ENCODE data around the gene ACTA1.
"Not testable (repeated sequence)": the region's sequence is repeated elsewhere in the genome, so short reads cannot be mapped to it uniquely, and the experiment has no call there.

The ACTA1 gene

DNA sequence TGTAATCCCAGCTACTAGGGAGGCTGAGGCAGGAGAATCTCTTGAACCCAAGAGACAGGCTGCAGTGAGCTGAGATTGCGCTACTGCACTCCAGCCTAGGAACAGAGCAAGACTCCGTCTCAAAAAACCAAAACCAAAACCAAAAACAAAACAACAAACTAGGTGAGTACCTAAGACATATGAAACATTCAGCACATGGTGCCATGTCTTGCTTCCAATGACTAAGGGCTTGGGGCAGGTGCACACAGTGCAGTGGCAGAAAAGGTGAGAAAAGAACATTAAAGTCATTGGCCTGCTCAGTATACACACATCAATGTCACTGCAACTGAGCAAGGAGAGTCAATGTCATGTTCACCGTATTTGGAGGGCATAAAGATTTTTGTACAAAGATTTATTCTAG is 4.1 kb upstream of the ACTA1 start:
- DNase-seq: no peak

DNA sequence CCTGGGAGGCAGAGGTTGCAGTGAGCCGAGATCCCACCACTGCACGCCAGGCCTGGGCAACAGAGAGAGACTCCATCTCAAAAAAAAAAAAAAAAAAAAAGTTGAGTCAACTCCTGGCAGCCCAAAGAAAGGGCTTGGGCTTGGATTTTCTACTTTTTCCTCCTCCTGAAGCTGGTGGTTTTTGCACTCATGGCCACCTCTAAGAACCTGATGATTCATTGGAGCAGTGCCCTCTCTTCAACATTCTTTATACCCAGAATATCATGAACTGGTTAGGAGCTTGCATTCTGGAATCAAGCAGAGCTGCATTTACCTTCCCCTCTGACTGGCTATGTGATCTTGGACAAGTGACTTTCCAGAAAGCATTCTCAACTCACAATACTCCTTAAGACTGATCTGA is 3.5 kb upstream of the ACTA1 start:
- DNase-seq: no peak

DNA sequence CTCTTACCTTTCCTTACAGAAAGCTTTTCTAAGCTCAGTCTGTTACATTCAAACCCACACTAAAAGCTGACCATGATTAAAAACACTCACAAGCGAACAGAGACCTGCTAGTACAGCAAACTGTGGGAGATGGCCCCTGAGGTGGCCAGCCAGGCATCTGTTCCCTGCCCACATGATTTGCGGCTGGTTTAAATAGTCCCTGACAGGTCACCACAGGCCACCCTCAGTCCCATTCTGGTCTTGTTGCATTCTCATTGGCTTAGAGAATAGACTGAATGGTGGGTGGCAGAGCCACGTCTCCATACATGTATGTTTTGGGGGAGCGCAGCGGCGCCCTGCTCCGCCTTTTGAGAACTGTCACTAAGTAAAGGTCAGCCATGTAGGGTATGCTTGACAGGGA is 2.3 kb upstream of the ACTA1 start:
- DNase-seq: no peak

DNA sequence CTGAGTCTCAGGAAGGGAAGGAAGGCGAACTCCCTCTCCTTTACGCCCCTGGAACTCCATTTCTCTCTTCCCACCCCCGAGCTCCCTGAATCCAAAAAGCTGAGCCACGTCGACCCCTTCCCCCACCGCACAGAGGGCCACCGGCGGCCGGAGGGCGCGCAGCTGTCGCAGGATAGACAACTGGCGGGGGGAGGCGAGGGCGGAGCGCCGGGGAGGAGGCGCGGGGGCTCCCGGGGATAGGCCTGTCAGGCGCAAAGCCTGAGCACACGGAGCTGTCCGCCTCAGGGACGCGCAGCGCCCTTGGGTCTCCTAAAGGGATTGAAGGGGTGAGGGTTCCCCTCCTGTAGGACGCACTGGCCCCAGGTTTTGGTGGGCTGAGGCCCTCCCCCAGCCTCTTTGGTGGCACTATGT is 752 bp upstream of the ACTA1 start:
- DNase-seq: no peak

DNA sequence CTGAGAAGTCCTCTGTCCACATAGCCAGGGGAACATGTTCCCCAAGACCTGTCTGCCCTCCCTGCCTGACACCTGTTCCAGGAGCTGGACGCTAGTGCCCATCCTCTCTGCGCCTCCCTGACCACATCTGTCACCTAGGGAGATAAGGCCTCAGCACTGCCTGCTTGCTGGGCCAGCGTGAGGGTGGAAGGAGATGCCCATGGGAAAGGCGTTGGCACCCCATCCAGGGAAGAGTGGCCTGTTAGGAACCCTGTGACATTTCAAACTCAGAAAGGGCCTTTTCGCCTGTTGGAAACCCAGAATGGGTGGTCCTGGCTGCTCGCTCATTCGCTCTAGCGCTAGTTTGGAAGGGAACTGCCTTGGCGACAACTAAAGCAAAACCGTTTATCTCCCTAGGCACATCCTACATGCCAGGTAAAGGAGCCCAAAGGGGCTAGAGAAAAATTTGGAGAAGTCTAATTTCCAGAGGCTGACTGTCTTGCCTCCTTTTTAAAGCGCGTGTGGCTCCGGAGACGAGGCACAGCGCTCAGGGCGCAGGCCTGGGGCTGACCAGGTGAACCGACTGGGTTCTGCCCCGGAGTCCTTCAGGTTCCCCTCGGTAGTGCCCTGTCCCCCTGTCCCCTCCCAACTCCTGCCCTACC is 410 bp downstream of the ACTA1 start:
- DNase-seq: no peak

DNA sequence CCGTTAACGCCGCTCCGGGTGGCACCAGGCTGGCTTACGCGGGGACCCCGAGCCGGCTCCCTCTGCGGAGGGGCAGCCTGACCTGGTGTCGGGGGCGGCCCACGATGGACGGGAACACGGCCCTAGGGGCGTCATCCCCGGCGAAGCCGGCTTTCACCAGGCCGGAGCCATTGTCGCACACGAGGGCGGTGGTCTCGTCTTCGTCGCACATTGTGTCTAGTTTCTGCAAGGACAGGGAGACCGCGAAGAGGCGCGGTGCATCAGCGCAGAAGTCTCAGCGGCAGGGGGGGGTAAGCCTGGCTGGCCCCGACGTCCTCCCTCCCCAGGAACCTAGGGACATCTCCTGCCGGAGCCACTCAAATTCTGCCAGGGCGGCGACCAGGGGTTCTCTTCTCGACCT is 989 bp downstream of the ACTA1 start:
- no peak for DNase-seq

DNA sequence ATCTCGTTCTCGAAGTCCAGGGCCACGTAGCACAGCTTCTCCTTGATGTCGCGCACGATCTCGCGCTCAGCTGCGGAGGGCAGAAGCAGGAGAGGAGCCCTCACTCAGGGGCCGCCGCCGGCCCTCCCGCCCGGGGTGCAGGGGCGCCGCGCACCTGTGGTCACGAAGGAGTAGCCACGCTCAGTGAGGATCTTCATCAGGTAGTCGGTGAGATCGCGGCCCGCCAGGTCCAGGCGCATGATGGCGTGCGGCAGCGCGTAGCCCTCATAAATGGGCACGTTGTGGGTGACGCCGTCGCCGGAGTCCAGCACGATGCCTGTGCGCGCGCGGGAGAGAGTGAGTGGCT is 1.8 kb downstream of the ACTA1 start:
- DNase-seq: no peak

DNA sequence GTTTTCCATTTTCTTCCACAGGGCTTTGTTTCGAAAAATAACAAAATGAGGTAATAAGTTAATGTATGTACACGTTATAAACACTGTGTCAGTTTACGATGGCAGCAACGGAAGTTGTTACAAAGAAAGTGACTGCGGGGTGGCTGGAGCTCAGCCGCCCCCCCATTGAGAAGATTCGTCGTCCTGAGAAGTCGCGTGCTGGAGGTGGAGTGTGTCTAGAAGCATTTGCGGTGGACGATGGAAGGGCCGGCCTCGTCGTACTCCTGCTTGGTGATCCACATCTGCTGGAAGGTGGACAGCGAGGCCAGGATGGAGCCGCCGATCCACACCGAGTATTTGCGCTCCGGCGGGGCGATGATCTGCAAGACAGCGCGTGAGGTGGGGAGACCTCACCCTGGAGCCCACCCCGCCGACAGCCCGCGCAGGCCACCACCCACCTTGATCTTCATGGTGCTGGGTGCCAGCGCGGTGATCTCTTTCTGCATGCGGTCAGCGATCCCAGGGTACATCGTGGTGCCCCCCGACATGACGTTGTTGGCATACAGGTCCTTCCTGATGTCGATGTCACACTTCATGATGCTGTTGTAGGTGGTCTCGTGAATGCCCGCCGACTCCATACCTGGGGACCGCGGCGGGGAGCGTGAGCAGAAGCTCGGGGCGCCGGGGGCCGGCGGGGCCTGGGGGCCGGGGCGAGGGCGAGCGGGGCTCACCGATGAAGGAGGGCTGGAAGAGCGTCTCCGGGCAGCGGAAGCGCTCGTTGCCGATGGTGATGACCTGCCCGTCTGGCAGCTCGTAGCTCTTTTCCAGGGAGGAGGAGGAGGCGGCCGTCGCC is 2.4 kb downstream of the ACTA1 start:
- DNase-seq: no peak

DNA sequence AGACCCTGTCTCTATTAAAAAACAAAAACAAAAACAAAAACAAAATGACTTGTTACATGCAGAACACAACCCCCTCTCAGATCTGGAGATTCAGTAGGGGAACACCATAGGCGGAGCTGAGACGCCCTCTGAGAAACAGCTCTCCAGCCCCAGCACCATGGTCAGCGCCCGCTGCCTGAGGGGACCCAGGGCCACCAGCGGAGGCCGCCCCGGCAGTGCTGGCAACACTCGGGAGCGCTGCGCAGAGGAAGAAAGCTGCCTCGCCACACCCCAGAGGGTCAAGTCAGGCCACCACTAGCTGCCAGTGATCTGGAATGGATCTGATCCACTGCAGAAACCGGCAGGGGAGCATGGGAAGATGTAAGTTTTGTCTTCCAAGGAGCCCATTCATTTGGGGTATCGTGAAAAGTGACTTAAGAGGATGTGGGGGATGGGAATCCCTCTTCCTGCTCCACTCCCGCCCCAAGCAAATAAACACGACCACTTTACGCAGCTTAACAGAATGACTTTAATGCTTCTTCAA is 3.1 kb downstream of the ACTA1 start:
- DNase-seq: no peak

DNA sequence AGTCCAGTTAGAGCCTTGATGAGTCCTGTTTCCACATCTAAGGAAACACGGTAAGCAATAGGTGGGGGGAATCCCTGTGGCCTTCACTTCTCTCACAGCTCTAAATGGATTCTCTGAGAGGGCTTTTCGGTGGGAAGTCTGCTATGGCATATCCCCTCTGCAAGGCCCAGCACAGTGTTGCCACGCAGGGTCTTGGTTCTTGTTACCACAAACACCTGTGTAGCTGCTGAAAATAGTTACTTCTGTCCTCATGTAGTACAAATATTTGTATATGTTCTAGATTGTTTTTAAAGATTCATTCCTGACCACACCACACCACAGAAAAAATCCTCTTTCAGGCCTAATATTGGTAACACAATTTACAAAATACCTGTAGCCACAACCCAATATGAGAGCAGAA is 5.6 kb downstream of the ACTA1 start:
- DNase-seq: no peak

DNA sequence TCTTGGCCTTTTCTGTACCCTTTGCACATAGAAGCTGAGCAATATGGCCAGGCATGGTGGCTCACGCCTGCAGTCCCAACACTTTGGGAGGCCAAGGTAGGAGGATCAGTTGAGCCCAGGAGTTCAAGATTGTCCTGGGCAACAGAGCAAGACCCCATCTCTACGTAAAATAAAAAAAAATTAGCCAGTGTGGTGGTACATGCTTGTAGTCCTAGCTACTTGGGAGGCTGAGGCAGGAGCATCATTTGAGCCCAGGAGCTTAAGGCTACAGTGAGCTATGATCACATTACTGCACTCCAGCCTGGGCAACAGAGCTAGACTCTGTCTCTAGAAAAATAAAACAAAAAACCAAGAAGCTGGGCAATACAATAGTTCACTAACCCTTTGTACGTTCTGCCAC is 6.3 kb downstream of the ACTA1 start:
- DNase-seq: no peak

DNA sequence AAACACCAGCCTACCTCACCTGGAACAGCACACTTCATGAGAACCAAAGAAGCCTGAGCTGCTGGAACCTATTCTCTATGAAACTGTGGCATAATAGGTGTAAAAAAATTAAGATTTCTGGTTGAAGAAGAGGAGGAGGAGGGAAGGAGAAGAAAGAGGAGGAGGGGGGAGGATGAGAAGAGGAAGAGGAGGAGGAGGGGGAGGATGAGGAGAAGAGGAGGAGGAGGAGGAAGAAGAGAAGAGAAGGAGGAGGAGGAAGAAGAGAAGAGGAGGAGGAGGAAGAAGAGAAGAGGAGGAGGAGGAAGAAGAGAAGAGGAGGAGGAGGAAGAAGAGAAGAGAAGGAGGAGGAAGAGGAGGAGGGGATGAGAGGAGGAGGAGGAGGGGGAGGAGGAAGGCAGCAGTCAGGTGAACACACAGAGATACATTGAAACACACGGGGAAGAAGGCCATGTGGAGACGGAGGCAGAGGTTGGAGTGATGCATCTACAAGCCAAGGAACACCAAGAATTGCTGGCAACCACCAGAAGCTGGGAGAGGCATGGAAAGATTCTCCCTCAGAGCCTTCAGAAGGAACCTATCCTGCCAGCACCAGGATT is 8.2 kb downstream of the ACTA1 start:
- DNase-seq: no peak

DNA sequence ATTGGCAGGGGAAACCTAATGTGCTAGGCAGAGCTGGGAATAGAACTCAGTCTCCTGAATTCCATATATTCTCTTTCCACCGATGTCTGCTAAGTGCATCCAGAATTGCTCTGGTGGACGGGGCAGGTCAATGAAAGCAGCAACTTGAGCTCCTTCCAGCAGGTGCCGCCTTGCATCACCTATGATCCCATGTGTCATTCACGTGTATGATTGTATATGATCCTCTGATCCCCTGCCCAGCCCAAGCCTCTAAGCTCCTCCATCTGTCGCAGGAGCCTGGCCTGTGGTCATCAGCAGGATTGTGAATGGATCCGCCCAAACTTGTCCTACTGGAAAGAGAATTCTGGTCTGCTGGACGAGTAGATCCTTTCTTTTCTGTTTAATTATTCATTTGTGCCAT is 13.1 kb downstream of the ACTA1 start:
- peak; percentile 49 for DNase-seq

DNA sequence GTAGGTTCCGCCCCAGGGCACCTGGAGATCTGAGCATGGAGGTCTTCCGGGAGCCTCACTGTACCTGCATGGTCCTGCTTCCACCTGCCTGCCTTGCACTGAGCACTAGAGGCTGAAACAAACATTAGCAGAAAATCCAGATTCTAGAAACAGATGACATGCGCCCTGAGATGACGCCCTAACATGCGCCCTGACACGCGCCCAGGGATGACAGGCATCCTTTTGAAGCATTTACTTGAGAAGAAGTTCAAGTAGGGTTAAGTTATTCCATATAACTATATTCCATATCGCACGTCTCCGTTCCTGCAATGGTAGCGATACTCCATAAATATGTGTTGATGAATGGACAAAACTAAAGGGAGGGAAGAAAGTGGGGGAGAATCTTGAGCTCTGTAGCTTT is 13.7 kb downstream of the ACTA1 start:
- DNase-seq: no peak

DNA sequence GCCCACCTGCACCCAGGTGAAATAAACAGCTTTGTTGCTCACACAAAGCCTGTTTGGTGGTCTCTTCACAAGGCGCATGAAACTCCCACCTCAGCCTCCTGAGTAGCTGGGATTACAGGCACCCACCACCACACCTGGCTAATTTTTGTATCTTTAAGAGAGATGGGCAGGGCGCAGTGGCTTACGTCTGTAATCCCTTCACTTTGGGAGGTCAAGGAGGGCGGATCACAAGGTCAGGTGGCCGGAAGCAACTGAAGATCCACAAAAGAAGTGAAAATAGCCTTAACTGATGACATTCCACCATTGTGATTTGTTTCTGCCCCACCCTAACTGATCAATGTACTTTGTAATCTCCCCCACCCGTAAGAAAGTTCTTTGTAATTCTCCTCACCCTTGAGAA is 15.3 kb downstream of the ACTA1 start:
- DNase-seq: not testable (repeated sequence)

DNA sequence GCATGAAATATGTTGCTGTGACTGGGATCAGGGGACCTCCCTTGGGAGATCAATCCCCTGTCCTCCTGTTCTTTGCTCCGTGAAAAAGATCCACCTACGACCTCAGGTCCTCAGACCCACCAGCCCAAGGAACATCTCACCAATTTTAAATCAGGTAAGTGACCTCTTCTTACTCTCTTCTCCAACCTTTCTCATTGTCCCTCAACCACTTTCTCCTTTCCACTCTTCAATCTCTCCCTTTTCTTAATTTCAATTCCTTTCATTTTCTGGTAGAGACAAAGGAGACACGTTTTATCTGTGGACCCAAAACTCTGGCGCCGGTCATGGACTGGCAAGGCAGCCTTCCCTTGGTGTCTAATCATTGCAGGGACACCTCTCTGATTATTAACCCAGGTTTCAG is 21.1 kb downstream of the ACTA1 start:
- not testable (repeated sequence) for DNase-seq

DNA sequence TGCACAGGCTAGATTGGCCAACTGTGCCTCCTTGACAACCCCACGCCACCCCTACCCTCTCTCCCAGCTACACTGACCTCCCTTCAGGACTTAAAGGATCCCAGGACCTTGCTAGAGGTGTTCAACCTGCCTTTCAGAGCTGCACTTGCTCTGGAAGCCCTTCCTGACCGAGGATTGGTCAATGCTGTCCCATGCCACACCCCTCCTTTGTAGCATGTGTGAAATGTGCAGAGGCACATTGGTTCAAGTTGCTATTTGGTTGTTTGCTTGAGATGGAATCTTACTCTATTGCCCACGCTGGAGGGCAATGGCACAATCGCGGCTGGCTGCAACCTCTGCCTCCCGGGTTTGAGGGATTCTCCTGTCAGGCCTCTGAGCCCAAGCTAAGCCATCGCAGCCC is 21.8 kb downstream of the ACTA1 start:
- DNase-seq: no peak

DNA sequence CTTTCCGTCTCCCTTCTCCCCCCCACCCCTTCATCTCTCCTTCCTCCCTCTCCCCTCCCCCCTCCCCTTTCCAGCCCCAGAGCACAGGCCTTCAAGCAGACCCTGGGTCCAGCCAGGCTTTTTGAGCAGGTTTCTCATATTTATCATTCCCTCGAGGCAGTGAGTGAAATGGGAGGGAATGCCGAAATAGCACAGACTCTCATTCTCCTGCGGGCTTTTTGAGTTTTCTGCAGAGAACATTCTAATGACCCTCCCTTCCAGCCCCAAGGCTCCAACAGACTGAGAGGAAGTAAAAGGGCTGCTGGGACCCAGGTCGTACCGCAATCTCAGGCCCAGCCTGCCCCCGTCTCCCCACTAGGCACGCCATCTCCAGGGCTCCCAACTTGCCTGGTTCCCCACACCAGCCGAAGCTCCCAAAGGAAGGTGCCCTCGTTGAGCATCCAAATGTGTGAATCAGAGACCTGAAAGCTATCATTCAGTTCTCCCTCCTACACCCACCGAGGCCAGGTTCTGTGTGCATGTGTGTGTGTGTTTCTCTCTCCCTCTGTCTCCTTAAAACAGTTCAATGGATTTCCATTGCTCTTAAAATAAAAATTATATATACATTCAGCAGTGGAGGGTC is 22.3 kb downstream of the ACTA1 start:
- no peak for DNase-seq

DNA sequence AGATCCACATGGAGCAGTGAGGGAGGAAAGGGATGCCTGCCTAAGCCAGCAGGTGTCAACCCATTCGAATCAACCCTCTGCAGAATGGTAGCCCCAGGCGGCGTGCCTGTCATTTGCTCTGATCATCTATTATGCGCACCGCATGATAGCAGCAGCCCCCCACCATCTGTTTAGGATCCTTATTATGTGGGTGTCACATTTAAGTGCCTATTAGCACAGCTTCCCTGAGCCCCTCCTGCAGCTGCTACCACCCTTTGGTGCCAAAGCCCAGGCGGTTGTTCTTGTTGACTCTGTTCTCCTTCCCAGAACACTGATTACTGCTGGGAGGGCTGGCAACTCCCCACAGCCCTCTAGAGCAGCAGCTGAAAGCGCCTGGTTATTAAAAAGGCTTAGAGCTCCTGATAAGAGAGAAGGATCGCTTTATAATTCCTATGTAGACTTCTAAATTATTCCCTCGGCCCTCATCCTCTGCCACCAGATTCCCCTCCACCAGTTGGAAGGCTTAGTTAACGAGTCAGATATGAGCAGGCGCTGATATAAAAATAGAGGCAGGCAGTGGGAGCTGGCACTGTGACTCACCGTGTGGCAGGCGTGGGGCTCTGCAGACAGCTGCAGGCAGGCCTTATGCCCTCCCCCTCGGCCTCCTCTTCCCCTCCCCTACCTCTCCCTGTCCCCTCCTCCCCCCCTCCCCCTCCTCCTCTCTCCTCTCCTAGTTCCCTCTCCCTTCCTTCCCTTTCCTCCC is 23.0 kb downstream of the ACTA1 start:
- DNase-seq: peak; percentile 42

DNA sequence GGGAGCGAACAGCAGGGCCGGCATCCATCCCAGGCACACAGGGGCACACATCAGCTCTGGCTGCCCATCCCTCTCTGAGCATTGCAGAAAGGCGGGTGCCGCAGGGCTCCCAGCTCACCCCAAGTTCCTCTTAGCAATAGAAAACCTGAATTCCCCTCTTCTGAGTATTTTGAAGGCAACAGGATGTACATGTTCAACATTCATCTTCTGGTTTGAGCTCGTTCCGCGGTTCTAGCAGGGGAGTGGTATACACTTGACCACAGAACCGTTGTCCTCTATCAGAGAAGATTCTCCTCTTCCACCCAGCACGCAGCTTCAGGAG is 23.6 kb downstream of the ACTA1 start:
- no peak for DNase-seq

DNA sequence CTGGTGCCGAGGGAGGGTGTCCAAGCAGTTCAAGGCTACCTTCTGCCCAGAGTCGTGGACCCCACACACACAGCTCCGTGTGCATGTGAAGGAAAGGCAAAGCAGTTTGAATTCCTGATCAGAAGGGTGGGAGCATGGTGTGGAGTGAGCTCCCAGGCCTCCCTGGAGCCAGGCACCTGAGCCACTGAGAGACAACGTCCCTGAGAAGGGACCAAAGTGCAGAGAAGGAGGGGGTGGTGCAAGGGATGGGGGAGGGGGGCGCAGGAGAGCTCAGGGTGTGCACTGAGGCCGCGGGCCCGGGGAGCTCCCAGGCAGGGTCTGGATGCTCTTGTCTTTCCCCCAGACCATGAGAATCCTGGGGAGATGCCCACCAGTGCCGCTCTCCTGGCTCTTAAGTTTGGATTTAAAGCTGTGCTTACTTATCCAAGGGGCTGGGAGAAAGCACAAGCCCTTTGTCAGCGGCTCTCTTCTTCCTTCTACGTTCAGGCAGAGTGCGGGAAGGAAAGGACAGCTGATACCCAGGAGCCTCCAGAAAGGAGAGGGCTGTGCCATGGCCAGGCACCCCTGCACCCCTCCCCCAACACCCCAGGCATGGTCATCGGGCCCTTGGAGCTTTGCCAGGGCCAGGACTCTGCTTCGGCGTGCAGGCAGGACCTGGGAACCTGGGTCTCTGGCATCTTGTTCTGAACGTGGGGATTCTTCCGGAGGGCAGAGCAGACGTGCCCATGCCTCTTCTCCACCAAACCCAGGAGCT is 24.1 kb downstream of the ACTA1 start:
- DNase-seq: no peak

DNA sequence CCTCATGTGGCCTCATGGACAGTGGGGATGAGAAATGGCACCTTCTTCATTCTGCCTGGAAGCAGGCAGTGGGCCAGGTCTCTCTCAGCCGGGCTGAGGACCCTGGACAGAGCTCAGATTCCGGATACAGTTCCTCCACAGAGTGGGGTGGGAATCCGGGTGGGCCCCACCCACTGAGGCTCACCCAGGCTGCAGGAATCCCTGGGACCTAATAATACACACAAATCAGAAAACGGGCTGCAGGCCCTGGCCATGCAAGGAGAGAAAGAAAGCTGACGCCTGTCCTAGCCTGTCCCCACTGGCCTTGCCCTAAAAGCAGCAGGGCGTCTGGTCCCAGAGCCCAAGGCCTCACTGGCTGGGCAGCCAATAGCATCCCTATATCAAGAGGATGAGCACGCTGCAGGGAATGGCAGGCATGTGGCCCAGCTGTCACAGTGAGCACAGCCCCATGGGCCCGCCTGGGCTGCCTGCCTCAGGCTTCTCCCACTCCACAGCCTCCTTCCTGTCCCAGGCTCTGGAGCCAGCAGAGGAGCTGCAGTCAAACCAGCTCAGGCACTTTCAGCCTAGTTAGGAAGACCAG is 25.3 kb downstream of the ACTA1 start:
- no peak for DNase-seq

Data from DMS153 (cell line).